ENCODE measurements around the gene RAB40C. TPM values are rescaled to one million over a fixed set of nuclear protein-coding genes. Genes with fewer than 3 reads are reported as not detected.

RAB40C gene
- total RNA-seq, 2 donors from 2014 or later = 15.0 to 15.3 TPM

- DNase-seq (no peak), ATAC-seq (replicated peaks in 1 of 2) (no peak)
- H3K27ac Mint-ChIP-seq = no peak overlapping the region
- peaks cover 9% of the 10 kb centered on the region for H3K4me1 Mint-ChIP-seq (ENCODE audit: low read depth)
- H3K36me3 Mint-ChIP-seq (ENCODE audit: insufficient read depth in 2 of 2) = peaks cover 0 to 2% of the 10 kb centered on the region in 2 donors
- no peaks in the 10 kb centered on the region for H3K9me3 Mint-ChIP-seq
- H3K4me3 Mint-ChIP-seq = no peak overlapping the region
- no peaks in the 10 kb centered on the region for H3K27me3 Mint-ChIP-seq (ENCODE audit: low read depth)
Measured at GRCh38 chr16:671353-672131, 81.7 kb downstream of the RAB40C start.

GRCh38 chr16:672371-672770 lies 82.5 kb downstream of the RAB40C start:
- Mint-ChIP-seq H3K4me3 (no peak overlapping the region), H3K27me3 (ENCODE audit: low read depth) (no peaks in the 10 kb centered on the region), H3K9me3 (no peaks in the 10 kb centered on the region), H3K36me3 (ENCODE audit: insufficient read depth in 2 of 2) (peaks cover 0 to 2% of the 10 kb centered on the region in 2 donors), H3K27ac (no peak overlapping the region), H3K4me1 (ENCODE audit: low read depth) (peaks cover 9% of the 10 kb centered on the region)
- DNase-seq = no peak
- ATAC-seq (replicated peaks in 1 of 2) = no peak

- Mint-ChIP-seq H3K4me1 (ENCODE audit: low read depth) (peaks cover 4% of the 10 kb centered on the region), H3K27me3 (ENCODE audit: low read depth) (no peaks in the 10 kb centered on the region), H3K36me3 (ENCODE audit: insufficient read depth in 2 of 2) (peaks cover 0 to 2% of the 10 kb centered on the region in 2 donors), H3K4me3 (no peak overlapping the region), H3K9me3 (no peaks in the 10 kb centered on the region), H3K27ac (no peak overlapping the region)
- ATAC-seq (replicated peaks in 1 of 2) = no peak
- no peak for DNase-seq
Measured at GRCh38 chr16:672851-673250, 83.0 kb downstream of the RAB40C start.

GRCh38 chr16:673399-673991 lies 83.6 kb downstream of the RAB40C start:
- peaks cover 0 to 2% of the 10 kb centered on the region in 2 donors for H3K36me3 Mint-ChIP-seq (ENCODE audit: insufficient read depth in 2 of 2)
- H3K27ac Mint-ChIP-seq = no peak overlapping the region
- H3K9me3 Mint-ChIP-seq = no peaks in the 10 kb centered on the region
- H3K4me3 Mint-ChIP-seq = no peak overlapping the region
- ATAC-seq (replicated peaks in 1 of 2) = no peak
- no peaks in the 10 kb centered on the region for H3K27me3 Mint-ChIP-seq (ENCODE audit: low read depth)
- no peak for DNase-seq
- peaks cover 4% of the 10 kb centered on the region for H3K4me1 Mint-ChIP-seq (ENCODE audit: low read depth)

- H3K27me3 Mint-ChIP-seq (ENCODE audit: low read depth) = no peaks in the 10 kb centered on the region
Measured at GRCh38 chr16:674214-674881, 84.5 kb downstream of the RAB40C start.

GRCh38 chr16:674968-675883 lies 85.4 kb downstream of the RAB40C start, which contains the start of gene RHBDL1:
Gene RHBDL1 (plus strand): TSS chr16:675671. CDS start chr16:675791, 120 bp downstream.
- peaks cover 0 to 2% of the 10 kb centered on the region in 2 donors for H3K36me3 Mint-ChIP-seq (ENCODE audit: insufficient read depth in 2 of 2)
- H3K27me3 Mint-ChIP-seq (ENCODE audit: low read depth) = no peaks in the 10 kb centered on the region
- DNase-seq (no peak), ATAC-seq (replicated peaks in 1 of 2) (no peak)
- no peaks in the 10 kb centered on the region for H3K9me3 Mint-ChIP-seq
- no peak within 1 kb of the TSS for H3K27ac Mint-ChIP-seq
- H3K4me1 Mint-ChIP-seq (ENCODE audit: low read depth) = peaks cover 7% of the 10 kb centered on the region
- H3K4me3 Mint-ChIP-seq = peak within 1 kb of the TSS; percentile 31 to 63

More at GRCh38 chr16:674214-674881, 84.5 kb downstream of the RAB40C start:
- ATAC-seq (replicated peaks in 1 of 2) (no peak), DNase-seq (no peak)
- no peaks in the 10 kb centered on the region for H3K9me3 Mint-ChIP-seq
- H3K27ac Mint-ChIP-seq = no peak overlapping the region
- peaks cover 11% of the 10 kb centered on the region for H3K4me1 Mint-ChIP-seq (ENCODE audit: low read depth)
- H3K4me3 Mint-ChIP-seq = no peak overlapping the region
- peaks cover 0 to 2% of the 10 kb centered on the region in 2 donors for H3K36me3 Mint-ChIP-seq (ENCODE audit: insufficient read depth in 2 of 2)

GRCh38 chr16:675884-676564 lies 86.2 kb downstream of the RAB40C start:
- Mint-ChIP-seq H3K27ac (no peak overlapping the region), H3K36me3 (ENCODE audit: insufficient read depth in 2 of 2) (peaks cover 0 to 2% of the 10 kb centered on the region in 2 donors), H3K4me1 (ENCODE audit: low read depth) (peaks cover 9% of the 10 kb centered on the region), H3K9me3 (no peaks in the 10 kb centered on the region), H3K27me3 (ENCODE audit: low read depth) (no peaks in the 10 kb centered on the region), H3K4me3 (no peak overlapping the region)
- no peak for ATAC-seq (replicated peaks in 1 of 2)
- DNase-seq = no peak

- Mint-ChIP-seq H3K27me3 (ENCODE audit: low read depth) (no peaks in the 10 kb centered on the region), H3K27ac (no peak overlapping the region), H3K9me3 (no peaks in the 10 kb centered on the region), H3K36me3 (ENCODE audit: insufficient read depth in 2 of 2) (no peaks in the 10 kb centered on the region), H3K4me3 (no peak overlapping the region), H3K4me1 (ENCODE audit: low read depth) (peaks cover 14% of the 10 kb centered on the region)
- DNase-seq = no peak
- ATAC-seq (replicated peaks in 1 of 2) = no peak
Measured at GRCh38 chr16:676565-676902, 86.7 kb downstream of the RAB40C start.

- no peaks in the 10 kb centered on the region for H3K27me3 Mint-ChIP-seq (ENCODE audit: low read depth)
- ATAC-seq (replicated peaks in 1 of 2) (no peak), DNase-seq (no peak)
- H3K36me3 Mint-ChIP-seq (ENCODE audit: insufficient read depth in 2 of 2) = peaks cover 0 to 3% of the 10 kb centered on the region in 2 donors
- H3K4me3 Mint-ChIP-seq = no peak overlapping the region
- H3K27ac Mint-ChIP-seq = no peak overlapping the region
- H3K9me3 Mint-ChIP-seq = no peaks in the 10 kb centered on the region
- peaks cover 18% of the 10 kb centered on the region for H3K4me1 Mint-ChIP-seq (ENCODE audit: low read depth)
Measured at GRCh38 chr16:676913-677312, 87.0 kb downstream of the RAB40C start.

GRCh38 chr16:677316-678190 lies 87.7 kb downstream of the RAB40C start:
- Mint-ChIP-seq H3K27ac (no peak overlapping the region), H3K36me3 (ENCODE audit: insufficient read depth in 2 of 2) (peaks cover 0 to 4% of the 10 kb centered on the region in 2 donors), H3K9me3 (no peaks in the 10 kb centered on the region), H3K27me3 (ENCODE audit: low read depth) (no peaks in the 10 kb centered on the region), H3K4me1 (ENCODE audit: low read depth) (peaks cover 24% of the 10 kb centered on the region), H3K4me3 (no peak overlapping the region)
- ATAC-seq (replicated peaks in 1 of 2) = no peak
- DNase-seq = no peak

- Mint-ChIP-seq H3K4me1 (ENCODE audit: low read depth) (peaks cover 32% of the 10 kb centered on the region), H3K4me3 (peak overlapping the region in 1 of 2 donors; percentile 81), H3K36me3 (ENCODE audit: insufficient read depth in 2 of 2) (peaks cover 0 to 5% of the 10 kb centered on the region in 2 donors), H3K9me3 (no peaks in the 10 kb centered on the region), H3K27ac (no peak overlapping the region), H3K27me3 (ENCODE audit: low read depth) (no peaks in the 10 kb centered on the region)
- ATAC-seq (replicated peaks in 1 of 2) (no peak), DNase-seq (no peak)
Measured at GRCh38 chr16:678209-678857, 88.5 kb downstream of the RAB40C start.

All from activated T-cell treated with anti-CD3 and anti-CD28 coated beads, Interleukin-2, amount 50 U/mL, for 72 hours (primary cell).